ENCODE data around the gene SEC24D. TPM values are rescaled to one million over a fixed set of nuclear protein-coding genes. Genes with fewer than 3 reads are reported as not detected.

SEC24D gene
- total and polyA plus RNA-seq, 2 experiments from 2014 or later = 37.6 to 94.8 TPM

DNA sequence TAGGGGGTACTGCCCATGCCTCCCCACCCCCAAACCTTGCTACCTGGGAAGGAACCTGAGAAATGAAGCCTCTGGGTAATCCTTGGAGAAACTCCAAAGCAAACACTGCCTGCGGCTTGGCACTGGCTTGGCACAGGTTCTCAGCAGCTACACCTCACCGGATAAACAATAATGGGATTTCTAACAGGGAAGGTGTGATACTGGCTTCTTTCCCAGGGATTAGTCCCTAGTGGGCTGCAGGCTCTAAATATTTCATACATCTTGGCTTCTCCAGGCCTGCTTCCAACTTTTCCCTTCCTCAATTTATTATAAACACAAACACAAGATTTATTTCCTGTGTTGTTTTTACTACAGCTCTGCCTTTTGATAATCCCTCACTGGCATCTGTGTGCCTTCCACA, 12.5 kb downstream of the SEC24D start:
- Mint-ChIP-seq H3K36me3 (ENCODE audit: low read depth) (peaks cover 32% of the 10 kb centered on the region), H3K27me3 (ENCODE audit: insufficient read depth, low read depth, poor library complexity) (peaks cover 2% of the 10 kb centered on the region), H3K4me3 (no peak overlapping the region), H3K27ac (no peak overlapping the region), H3K4me1 (peaks cover 33% of the 10 kb centered on the region), H3K9me3 (no peaks in the 10 kb centered on the region)
- H3K27me3 ChIP-seq (ENCODE audit: insufficient read depth) = no peaks in the 10 kb centered on the region
- H2AFZ ChIP-seq = no peak overlapping the region
- TF ChIP-seq JUNB (IDR thresholded peaks at IDR 0.05; ENCODE audit: unreplicated experiment) (no peak), ZNF114 (CRISPR knock-in tag; IDR thresholded peaks at IDR 0.05) (no peak), ZNF331 (CRISPR knock-in tag; IDR thresholded peaks at IDR 0.05; ENCODE audit: low read depth) (no peak), POLR2AphosphoS5 (IDR thresholded peaks at IDR 0.05; ENCODE audit: low read depth) (no peak), STAT1 (IDR thresholded peaks at IDR 0.05; ENCODE audit: unreplicated experiment) (no peak), CREB1 (CRISPR knock-in tag; IDR thresholded peaks at IDR 0.05; ENCODE audit: low read depth) (no peak), EZH2phosphoT487 (IDR thresholded peaks at IDR 0.05; ENCODE audit: unreplicated experiment) (no peak), EZH2 (IDR thresholded peaks at IDR 0.05; ENCODE audit: low read depth, unreplicated experiment) (no peak), NANOG (IDR thresholded peaks at IDR 0.05; ENCODE audit: borderline replicate concordance) (no peak)
- TF ChIP-seq, protein P1, sequence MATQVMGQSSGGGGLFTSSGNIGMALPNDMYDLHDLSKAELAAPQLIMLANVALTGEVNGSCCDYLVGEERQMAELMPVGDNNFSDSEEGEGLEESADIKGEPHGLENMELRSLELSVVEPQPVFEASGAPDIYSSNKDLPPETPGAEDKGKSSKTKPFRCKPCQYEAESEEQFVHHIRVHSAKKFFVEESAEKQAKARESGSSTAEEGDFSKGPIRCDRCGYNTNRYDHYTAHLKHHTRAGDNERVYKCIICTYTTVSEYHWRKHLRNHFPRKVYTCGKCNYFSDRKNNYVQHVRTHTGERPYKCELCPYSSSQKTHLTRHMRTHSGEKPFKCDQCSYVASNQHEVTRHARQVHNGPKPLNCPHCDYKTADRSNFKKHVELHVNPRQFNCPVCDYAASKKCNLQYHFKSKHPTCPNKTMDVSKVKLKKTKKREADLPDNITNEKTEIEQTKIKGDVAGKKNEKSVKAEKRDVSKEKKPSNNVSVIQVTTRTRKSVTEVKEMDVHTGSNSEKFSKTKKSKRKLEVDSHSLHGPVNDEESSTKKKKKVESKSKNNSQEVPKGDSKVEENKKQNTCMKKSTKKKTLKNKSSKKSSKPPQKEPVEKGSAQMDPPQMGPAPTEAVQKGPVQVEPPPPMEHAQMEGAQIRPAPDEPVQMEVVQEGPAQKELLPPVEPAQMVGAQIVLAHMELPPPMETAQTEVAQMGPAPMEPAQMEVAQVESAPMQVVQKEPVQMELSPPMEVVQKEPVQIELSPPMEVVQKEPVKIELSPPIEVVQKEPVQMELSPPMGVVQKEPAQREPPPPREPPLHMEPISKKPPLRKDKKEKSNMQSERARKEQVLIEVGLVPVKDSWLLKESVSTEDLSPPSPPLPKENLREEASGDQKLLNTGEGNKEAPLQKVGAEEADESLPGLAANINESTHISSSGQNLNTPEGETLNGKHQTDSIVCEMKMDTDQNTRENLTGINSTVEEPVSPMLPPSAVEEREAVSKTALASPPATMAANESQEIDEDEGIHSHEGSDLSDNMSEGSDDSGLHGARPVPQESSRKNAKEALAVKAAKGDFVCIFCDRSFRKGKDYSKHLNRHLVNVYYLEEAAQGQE (IDR thresholded peaks at IDR 0.05; ENCODE audit: unreplicated experiment) = no peak
- TF ChIP-seq, protein P2, sequence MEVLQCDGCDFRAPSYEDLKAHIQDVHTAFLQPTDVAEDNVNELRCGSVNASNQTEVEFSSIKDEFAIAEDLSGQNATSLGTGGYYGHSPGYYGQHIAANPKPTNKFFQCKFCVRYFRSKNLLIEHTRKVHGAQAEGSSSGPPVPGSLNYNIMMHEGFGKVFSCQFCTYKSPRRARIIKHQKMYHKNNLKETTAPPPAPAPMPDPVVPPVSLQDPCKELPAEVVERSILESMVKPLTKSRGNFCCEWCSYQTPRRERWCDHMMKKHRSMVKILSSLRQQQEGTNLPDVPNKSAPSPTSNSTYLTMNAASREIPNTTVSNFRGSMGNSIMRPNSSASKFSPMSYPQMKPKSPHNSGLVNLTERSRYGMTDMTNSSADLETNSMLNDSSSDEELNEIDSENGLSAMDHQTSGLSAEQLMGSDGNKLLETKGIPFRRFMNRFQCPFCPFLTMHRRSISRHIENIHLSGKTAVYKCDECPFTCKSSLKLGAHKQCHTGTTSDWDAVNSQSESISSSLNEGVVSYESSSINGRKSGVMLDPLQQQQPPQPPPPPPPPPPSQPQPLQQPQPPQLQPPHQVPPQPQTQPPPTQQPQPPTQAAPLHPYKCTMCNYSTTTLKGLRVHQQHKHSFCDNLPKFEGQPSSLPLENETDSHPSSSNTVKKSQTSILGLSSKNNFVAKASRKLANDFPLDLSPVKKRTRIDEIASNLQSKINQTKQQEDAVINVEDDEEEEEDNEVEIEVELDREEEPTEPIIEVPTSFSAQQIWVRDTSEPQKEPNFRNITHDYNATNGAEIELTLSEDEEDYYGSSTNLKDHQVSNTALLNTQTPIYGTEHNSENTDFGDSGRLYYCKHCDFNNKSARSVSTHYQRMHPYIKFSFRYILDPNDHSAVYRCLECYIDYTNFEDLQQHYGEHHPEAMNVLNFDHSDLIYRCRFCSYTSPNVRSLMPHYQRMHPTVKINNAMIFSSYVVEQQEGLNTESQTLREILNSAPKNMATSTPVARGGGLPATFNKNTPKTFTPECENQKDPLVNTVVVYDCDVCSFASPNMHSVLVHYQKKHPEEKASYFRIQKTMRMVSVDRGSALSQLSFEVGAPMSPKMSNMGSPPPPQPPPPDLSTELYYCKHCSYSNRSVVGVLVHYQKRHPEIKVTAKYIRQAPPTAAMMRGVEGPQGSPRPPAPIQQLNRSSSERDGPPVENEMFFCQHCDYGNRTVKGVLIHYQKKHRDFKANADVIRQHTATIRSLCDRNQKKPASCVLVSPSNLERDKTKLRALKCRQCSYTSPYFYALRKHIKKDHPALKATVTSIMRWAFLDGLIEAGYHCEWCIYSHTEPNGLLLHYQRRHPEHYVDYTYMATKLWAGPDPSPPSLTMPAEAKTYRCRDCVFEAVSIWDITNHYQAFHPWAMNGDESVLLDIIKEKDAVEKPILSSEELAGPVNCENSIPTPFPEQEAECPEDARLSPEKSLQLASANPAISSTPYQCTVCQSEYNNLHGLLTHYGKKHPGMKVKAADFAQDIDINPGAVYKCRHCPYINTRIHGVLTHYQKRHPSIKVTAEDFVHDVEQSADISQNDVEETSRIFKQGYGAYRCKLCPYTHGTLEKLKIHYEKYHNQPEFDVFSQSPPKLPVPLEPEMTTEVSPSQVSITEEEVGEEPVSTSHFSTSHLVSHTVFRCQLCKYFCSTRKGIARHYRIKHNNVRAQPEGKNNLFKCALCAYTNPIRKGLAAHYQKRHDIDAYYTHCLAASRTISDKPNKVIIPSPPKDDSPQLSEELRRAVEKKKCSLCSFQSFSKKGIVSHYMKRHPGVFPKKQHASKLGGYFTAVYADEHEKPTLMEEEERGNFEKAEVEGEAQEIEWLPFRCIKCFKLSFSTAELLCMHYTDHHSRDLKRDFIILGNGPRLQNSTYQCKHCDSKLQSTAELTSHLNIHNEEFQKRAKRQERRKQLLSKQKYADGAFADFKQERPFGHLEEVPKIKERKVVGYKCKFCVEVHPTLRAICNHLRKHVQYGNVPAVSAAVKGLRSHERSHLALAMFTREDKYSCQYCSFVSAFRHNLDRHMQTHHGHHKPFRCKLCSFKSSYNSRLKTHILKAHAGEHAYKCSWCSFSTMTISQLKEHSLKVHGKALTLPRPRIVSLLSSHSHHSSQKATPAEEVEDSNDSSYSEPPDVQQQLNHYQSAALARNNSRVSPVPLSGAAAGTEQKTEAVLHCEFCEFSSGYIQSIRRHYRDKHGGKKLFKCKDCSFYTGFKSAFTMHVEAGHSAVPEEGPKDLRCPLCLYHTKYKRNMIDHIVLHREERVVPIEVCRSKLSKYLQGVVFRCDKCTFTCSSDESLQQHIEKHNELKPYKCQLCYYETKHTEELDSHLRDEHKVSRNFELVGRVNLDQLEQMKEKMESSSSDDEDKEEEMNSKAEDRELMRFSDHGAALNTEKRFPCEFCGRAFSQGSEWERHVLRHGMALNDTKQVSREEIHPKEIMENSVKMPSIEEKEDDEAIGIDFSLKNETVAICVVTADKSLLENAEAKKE (CRISPR knock-in tag; IDR thresholded peaks at IDR 0.05) = no peak
- TF ChIP-seq, protein P3, sequence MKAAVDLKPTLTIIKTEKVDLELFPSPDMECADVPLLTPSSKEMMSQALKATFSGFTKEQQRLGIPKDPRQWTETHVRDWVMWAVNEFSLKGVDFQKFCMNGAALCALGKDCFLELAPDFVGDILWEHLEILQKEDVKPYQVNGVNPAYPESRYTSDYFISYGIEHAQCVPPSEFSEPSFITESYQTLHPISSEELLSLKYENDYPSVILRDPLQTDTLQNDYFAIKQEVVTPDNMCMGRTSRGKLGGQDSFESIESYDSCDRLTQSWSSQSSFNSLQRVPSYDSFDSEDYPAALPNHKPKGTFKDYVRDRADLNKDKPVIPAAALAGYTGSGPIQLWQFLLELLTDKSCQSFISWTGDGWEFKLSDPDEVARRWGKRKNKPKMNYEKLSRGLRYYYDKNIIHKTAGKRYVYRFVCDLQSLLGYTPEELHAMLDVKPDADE (IDR thresholded peaks at IDR 0.05) = no peak
- TF ChIP-seq, protein P4, sequence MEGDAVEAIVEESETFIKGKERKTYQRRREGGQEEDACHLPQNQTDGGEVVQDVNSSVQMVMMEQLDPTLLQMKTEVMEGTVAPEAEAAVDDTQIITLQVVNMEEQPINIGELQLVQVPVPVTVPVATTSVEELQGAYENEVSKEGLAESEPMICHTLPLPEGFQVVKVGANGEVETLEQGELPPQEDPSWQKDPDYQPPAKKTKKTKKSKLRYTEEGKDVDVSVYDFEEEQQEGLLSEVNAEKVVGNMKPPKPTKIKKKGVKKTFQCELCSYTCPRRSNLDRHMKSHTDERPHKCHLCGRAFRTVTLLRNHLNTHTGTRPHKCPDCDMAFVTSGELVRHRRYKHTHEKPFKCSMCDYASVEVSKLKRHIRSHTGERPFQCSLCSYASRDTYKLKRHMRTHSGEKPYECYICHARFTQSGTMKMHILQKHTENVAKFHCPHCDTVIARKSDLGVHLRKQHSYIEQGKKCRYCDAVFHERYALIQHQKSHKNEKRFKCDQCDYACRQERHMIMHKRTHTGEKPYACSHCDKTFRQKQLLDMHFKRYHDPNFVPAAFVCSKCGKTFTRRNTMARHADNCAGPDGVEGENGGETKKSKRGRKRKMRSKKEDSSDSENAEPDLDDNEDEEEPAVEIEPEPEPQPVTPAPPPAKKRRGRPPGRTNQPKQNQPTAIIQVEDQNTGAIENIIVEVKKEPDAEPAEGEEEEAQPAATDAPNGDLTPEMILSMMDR (conservative IDR thresholded peaks at IDR 0.05; ENCODE audit: low read depth in 2 of 2) = no peak
- H3F3A ChIP-seq (replicated peaks; ENCODE audit: low read depth) = 0 out of 2 replicates have a peak, but pooled peaks cover 6% of the 10 kb centered on the region
- H3K4me3 ChIP-seq = no peak overlapping the region
- H4K20me1 ChIP-seq (replicated peaks; ENCODE audit: insufficient read depth) = peaks cover 14% of the 10 kb centered on the region
- peaks cover 100% of the 10 kb centered on the region for H3K79me2 ChIP-seq (replicated peaks; ENCODE audit: insufficient read depth)
- peaks cover 34% of the 10 kb centered on the region for H3K4me1 ChIP-seq (ENCODE audit: insufficient read depth)
- no peak overlapping the region for H3K27ac ChIP-seq (ENCODE audit: low read depth)
- H3K36me3 ChIP-seq (ENCODE audit: insufficient read depth) = peaks cover 14% of the 10 kb centered on the region
- no peaks in the 10 kb centered on the region for H3K9me2 ChIP-seq (ENCODE audit: insufficient read depth)
- H3K4me2 ChIP-seq = no peak overlapping the region
- no peak for ATAC-seq
- no peak for DNase-seq (ENCODE audit: low spot score)
